Spleen (tissue), 11 donors: Measurements from ENCODE around the gene CCL17. TPM values are rescaled to one million over a fixed set of nuclear protein-coding genes. Genes with fewer than 3 reads are reported as not detected.

ENCODE experiments used
- DNase-seq: peaks from one replicate; pipeline ENCODE4 v3.0.0-alpha.2; 2020
- H3K27ac ChIP-seq, 8 donors: fragments of 200-600 bp; sonication (generic) in 7 of 8; 1 replicate in 4 of 8; 2 replicates in 4 of 8; pipeline versions ENCODE4 v1.5.0 to v1.8.0; 2016 to 2021; ENCODE audit warnings: inconsistent platforms in 4 of 8, mild to moderate bottlenecking in 4 of 8, moderate library complexity in 1 of 8
- H3K27me3 ChIP-seq, 7 donors: fragments of 200-600 bp; sonication (generic) in 6 of 7; replicated peaks in 1 of 7; 1 replicate in 4 of 7; 2 replicates in 3 of 7; pipeline versions ENCODE4 v1.5.0 to v1.8.0; 2016 to 2021; ENCODE audit warnings: inconsistent platforms in 3 of 7, mild to moderate bottlenecking in 1 of 7
- H3K36me3 ChIP-seq, 6 donors: fragments of 200-600 bp; sonication (generic) in 5 of 6; 1 replicate in 4 of 6; 2 replicates in 2 of 6; pipeline versions ENCODE4 v1.5.0 to v1.8.0; 2016 to 2021; ENCODE audit warnings: inconsistent platforms in 2 of 6
- H3K4me1 ChIP-seq, 6 donors: fragments of 200-600 bp; sonication (generic) in 5 of 6; 1 replicate in 3 of 6; 2 replicates in 3 of 6; pipeline versions ENCODE4 v1.5.0 to v1.8.0; 2016 to 2021; ENCODE audit warnings: inconsistent platforms in 3 of 6
- H3K4me3 ChIP-seq, 8 donors: fragments of 200-600 bp; sonication (generic) in 7 of 8; 1 replicate in 4 of 8; 2 replicates in 4 of 8; pipeline versions ENCODE4 v1.5.0 to v1.8.0; 2016 to 2021; ENCODE audit warnings: inconsistent platforms in 4 of 8, mild to moderate bottlenecking in 4 of 8, moderate library complexity in 2 of 8
- H3K9me3 ChIP-seq, 8 donors: fragments of 200-600 bp; sonication (generic) in 7 of 8; 1 replicate in 4 of 8; 2 replicates in 4 of 8; pipeline versions ENCODE4 v1.5.0 to v1.8.0; 2016 to 2021; ENCODE audit warnings: inconsistent platforms in 4 of 8
- CTCF ChIP-seq, 11 experiments: fragments of 200-600 bp in 7 of 11; fragments of 450-650 bp in 4 of 11; sonication (generic) in 4 of 11; IDR thresholded peaks in 8 of 11; conservative IDR thresholded peaks in 3 of 11; 1 replicate in 7 of 11; 2 replicates in 4 of 11; pipeline versions ENCODE4 v1.4.0 to v1.8.0; 2016 to 2021; ENCODE audit warnings: antibody characterized with exemption in 11 of 11, inconsistent platforms in 4 of 11, mild to moderate bottlenecking in 1 of 11
- POLR2A ChIP-seq, 3 donors: fragments of 450-650 bp; IDR thresholded peaks; one replicate each; pipeline ENCODE4 v1.5.1; 2017; ENCODE audit warnings: antibody characterized with exemption in 3 of 3, mild to moderate bottlenecking in 1 of 3
- POLR2AphosphoS5 ChIP-seq, 3 donors: sonication (generic); formaldehyde crosslinking; IDR thresholded peaks; one replicate each; pipeline ENCODE4 v1.5.1; 2017; ENCODE audit warnings: antibody characterized with exemption in 3 of 3
- WGBS, 5 donors: extraction: QIAGEN DNeasy Blood & Tissue Kit in 3 of 5; methylation state at CpG; one replicate each; pipeline versions ENCODE4 v1.1.5 to v1.1.7; 2013 to 2018; 5-methylcytosine and 5-hydroxymethylcytosine counted together
- intact Hi-C: fragments of 100-400 bp; cut with DNase I; formaldehyde crosslinking; loops from one replicate; pipeline ENCODE4 v1.15.0; 2023; ENCODE audit warnings: low total_unique reads
- polyA plus RNA-seq, 3 donors: library from polyadenylated mRNA; stranded (reverse); fragments of 200-250 nt; gene quantifications; one replicate each; pipeline ENCODE4 v1.2.1, GENCODE V29; 2013
- total RNA-seq, 7 donors: library from RNA; depleted of rRNA in 3 of 7; stranded (reverse); fragments of >200 nt in 3 of 7; fragmentation: NEBNext Ultra II Directional in 4 of 7; extraction: Animal tissue kit (Norgen Biotek cat#: 25700) in 4 of 7; gene quantifications; one replicate each; pipeline versions ENCODE4 v1.1.0 to v1.2.1, GENCODE V29; 2016 to 2021
- donor health status: healthy with polysubstance abuse.
- donor health status: DM: no; HTN: no; CAD: no; lungs with moderate emphysema.
- donor health status: DM: no; HTN: no; CAD: no.
- donor health status: Bipolar disorder and iron deficiency.
- donor health status: healthy.
- donor health status: DM: no; HTN: no; CAD: no.
- donor health status: DM: yes; HTN: yes; CAD: no.

CCL17 gene
- total and polyA plus RNA-seq, 10 donors: 0.29 to 4.0 (median 2.0) TPM; not detected in 4

DNA sequence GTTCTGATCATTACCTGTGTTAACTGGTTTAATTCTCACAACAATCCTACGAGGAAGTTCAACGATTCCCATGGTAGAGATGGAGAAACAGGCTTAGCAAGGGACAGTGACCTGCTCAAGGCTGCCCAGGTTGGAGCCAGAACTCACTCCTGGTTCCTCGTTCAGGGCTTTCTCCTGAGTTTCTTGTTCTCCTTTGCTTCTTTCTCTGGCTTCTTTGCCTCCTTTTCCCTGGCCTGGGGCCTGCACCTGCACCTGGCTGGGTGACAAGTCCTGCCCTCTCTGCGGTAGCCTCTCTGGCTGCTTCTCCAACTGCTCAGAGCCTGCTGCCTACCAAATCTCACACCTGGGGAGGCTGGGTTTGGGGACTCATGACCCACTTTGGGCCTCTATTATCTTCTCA lies 43.2 kb upstream of the CCL17 start:
- 70 to 89% (median 77%) methylated on average over 4 of the region's 4 CpGs for WGBS, 5 donors

GRCh38 chr16:57364143-57364542 lies 40.4 kb upstream of the CCL17 start:
- Histone ChIP-seq H3K27me3 (peaks cover 0 to 32% (median 0%) of the 10 kb centered on the region in 7 donors), H3K9me3 (no peaks in the 10 kb centered on the region), H3K36me3 (no peaks in the 10 kb centered on the region), H3K4me1 (no peaks in the 10 kb centered on the region), H3K27ac (no peak overlapping the region), H3K4me3 (no peak overlapping the region)
- WGBS, 5 donors: 85 to 98% (median 97%) methylated on average over 3 of the region's 3 CpGs
- no peak for TF ChIP-seq POLR2A (IDR thresholded peaks at IDR 0.05)
- TF ChIP-seq POLR2AphosphoS5 (IDR thresholded peaks at IDR 0.05): no peak
- TF ChIP-seq CTCF (IDR thresholded peaks at IDR 0.05 in 8 of 11, conservative IDR thresholded peaks at IDR 0.05 in 3 of 11): no peak
- no peak for DNase-seq
- intact Hi-C loops: no loop called here

More for the DNA sequence above, 43.2 kb upstream of the CCL17 start:
- TF ChIP-seq POLR2A (IDR thresholded peaks at IDR 0.05): no peak
- no peak for TF ChIP-seq CTCF (IDR thresholded peaks at IDR 0.05 in 8 of 11, conservative IDR thresholded peaks at IDR 0.05 in 3 of 11)
- no peak for TF ChIP-seq POLR2AphosphoS5 (IDR thresholded peaks at IDR 0.05)
- H3K9me3 ChIP-seq: no peaks in the 10 kb centered on the region
- H3K4me1 ChIP-seq: peaks cover 0 to 13% (median 6%) of the 10 kb centered on the region in 6 donors
- peak; percentile 38 for DNase-seq
- no peaks in the 10 kb centered on the region for H3K36me3 ChIP-seq
- no peak overlapping the region for H3K27ac ChIP-seq
- H3K4me3 ChIP-seq: no peak overlapping the region
- intact Hi-C loops: no loop called here
- H3K27me3 ChIP-seq: peaks cover 0 to 15% (median 0%) of the 10 kb centered on the region in 7 donors

- WGBS, 5 donors: 26 to 37% (median 28%) methylated on average over 6 of the region's 6 CpGs
- intact Hi-C loops: no loop called here
Observed at GRCh38 chr16:57366544-57367040, 38.0 kb upstream of the CCL17 start.

More at GRCh38 chr16:57366544-57367040, 38.0 kb upstream of the CCL17 start:
- no peaks in the 10 kb centered on the region for H3K36me3 ChIP-seq
- peak; percentile 22 for DNase-seq
- H3K4me3 ChIP-seq: no peak overlapping the region
- peaks cover 0 to 37% (median 0%) of the 10 kb centered on the region in 7 donors for H3K27me3 ChIP-seq
- H3K27ac ChIP-seq: no peak overlapping the region
- no peak for TF ChIP-seq POLR2A (IDR thresholded peaks at IDR 0.05)
- no peak for TF ChIP-seq POLR2AphosphoS5 (IDR thresholded peaks at IDR 0.05)
- no peak for TF ChIP-seq CTCF (IDR thresholded peaks at IDR 0.05 in 8 of 11, conservative IDR thresholded peaks at IDR 0.05 in 3 of 11)
- no peaks in the 10 kb centered on the region for H3K9me3 ChIP-seq
- no peaks in the 10 kb centered on the region for H3K4me1 ChIP-seq
